ENCODE measurements around the gene ZNF578. TPM values are rescaled to one million over a fixed set of nuclear protein-coding genes. Genes with fewer than 3 reads are reported as not detected.

ZNF578 gene
- 0.36 and 2.4 TPM in 2 replicates for total RNA-seq

GRCh38 chr19:52453324-52454094 lies at the start of gene ZNF578:
Gene ZNF578, plus strand, starts transcription at chr19:52453553. Its CDS starts 48,293 bp downstream, at chr19:52501846.

GRCh38 chr19:52428937-52429336 lies 24.4 kb upstream of the ZNF578 start, which contains the start of gene ZNF534:
Gene ZNF534, plus strand, starts transcription at chr19:52429148. Its CDS starts 2,327 bp downstream, at chr19:52431475.

DNA sequence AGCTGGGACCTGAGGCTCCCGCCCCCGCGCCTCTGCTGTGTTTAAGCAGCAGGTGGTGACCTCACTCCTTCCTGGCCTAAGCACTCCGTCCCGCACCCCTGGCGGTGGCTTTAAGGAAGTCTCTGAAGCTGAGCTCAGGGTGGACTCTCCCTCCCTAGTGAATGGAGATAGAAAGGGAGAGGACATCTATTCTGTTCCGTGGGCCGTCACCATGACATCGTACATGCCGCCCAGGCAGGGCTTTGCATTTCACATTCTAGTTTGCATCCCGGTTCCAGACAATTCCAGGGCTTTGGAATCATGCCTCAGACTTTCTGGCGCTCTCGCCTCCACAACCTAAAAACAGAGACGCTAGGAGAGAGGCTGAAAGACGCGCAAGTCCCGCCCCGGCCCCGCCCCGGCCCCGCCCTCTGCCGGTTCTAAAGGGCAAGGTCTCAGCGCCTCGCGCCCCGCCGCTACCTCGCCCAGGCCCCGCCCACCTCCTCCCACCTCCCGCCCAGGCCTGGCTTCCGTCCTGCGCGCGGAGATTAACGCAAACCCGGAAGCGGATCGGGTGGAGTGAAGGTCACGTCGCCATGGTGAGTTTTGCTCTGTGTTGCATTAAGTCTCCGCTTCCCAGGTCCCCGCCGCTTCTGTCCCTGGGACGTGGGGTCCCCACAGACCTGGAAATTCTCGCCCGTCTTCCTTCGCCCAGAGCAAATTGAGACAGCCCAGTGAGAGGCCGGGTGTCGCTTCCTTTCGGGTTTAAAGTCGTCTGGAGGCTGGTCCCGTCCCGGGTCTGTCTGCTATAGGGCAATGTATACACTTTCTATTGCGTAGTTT lies 74.0 kb downstream of the ZNF578 start, which contains the start of gene ZNF808:
TSS of gene ZNF808 (plus strand) at position 535 of the 822 bp plus-strand sequence. CDS start 15,617 bp downstream, outside the sequence.

Other genes with a start within 250 kb of the ZNF578 start
- gene ZNF766, start 184.0 kb upstream of the ZNF578 start, total RNA-seq: 4.3 and 5.5 TPM in 2 replicates
- gene ZNF480, start 156.4 kb upstream of the ZNF578 start, total RNA-seq: 4.5 and 9.7 TPM in 2 replicates
- 3.2 and 3.4 TPM in 2 replicates for gene ZNF610, start 117.3 kb upstream of the ZNF578 start, total RNA-seq
- 11.0 and 23.7 TPM in 2 replicates for gene ZNF880, start 83.6 kb upstream of the ZNF578 start, total RNA-seq
- 7.8 and 17.3 TPM in 2 replicates for gene ZNF528, start 55.7 kb upstream of the ZNF578 start, total RNA-seq
- not detected in 2 replicates for gene ZNF534, start 24.4 kb upstream of the ZNF578 start, total RNA-seq
- 4.5 and 9.7 TPM in 2 replicates for gene ZNF808, start 74.1 kb downstream of the ZNF578 start, total RNA-seq
- gene ZNF701, start 116.7 kb downstream of the ZNF578 start, total RNA-seq: 8.3 and 13.4 TPM in 2 replicates
- 16.7 and 18.2 TPM in 2 replicates for gene ZNF83, start 184.8 kb downstream of the ZNF578 start, total RNA-seq